ENCODE results near the gene TTF2. TPM values are rescaled to one million over a fixed set of nuclear protein-coding genes. Genes with fewer than 3 reads are reported as not detected.
"Not testable (repeated sequence)": the region's sequence is repeated elsewhere in the genome, so short reads cannot be mapped to it uniquely, and the experiment has no call there.

The TTF2 gene
- total RNA-seq, 2 donors from 2014 or later, result 87.0 to 151 TPM

DNA sequence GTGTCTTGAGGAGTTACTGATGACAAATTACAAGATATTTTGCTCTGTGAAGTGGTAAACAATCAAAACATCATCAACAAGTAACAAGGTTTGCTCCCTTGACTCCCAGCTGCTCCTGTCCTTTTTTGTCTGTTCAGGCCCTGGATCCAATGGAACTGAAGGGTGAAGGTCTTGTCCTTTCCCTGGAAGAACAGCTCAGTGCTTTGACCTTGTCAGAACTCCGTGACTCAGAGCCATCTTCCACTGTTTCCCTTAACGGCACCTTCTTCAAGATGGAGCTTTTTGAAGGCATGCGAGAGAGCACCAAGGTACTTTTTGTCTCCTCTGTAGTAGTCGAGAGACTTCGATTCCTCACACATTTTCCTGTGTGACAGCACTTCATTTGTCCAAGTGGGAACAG is 32.5 kb downstream of the TTF2 start:
- H3K9me3 Mint-ChIP-seq, result no peaks in the 10 kb centered on the region
- no peak overlapping the region for H3K4me3 Mint-ChIP-seq
- H3K36me3 Mint-ChIP-seq, result peaks cover 41% of the 10 kb centered on the region
- ATAC-seq, result no peak
- DNase-seq (ENCODE audit: low spot score), result no peak
- no peaks in the 10 kb centered on the region for H3K27me3 Mint-ChIP-seq
- peaks cover 6% of the 10 kb centered on the region in 2 donors for H3K4me1 Mint-ChIP-seq (ENCODE audit: low read depth in 2 of 2)
- H3K27ac Mint-ChIP-seq, result no peak overlapping the region

DNA sequence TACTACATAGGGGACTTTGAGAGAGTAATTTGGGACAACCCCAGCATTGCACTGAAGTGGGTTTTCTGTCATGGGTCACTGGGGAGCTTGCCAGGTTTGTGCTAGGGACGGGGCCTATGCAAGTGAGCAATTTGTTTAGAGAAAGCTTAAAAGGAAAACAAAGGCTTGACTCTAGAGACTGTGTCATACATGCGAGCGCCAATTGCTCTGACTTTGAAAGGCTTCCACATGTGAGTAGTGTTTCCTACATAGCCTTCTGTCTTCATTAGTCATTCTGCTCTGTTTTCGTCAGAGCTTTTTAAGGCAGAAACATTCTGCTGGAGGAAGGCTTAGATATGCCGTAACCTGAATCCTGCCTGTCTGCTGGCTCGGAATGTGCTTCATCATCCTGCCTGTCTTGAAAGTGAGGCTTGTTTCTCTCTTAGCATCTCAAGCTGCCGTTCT is 33.0 kb downstream of the TTF2 start:
- Mint-ChIP-seq H3K4me1 (ENCODE audit: low read depth in 2 of 2) (peaks cover 6% of the 10 kb centered on the region in 2 donors), H3K9me3 (no peaks in the 10 kb centered on the region), H3K27me3 (no peaks in the 10 kb centered on the region), H3K36me3 (peaks cover 38% of the 10 kb centered on the region), H3K4me3 (no peak overlapping the region), H3K27ac (no peak overlapping the region)
- no peak for DNase-seq (ENCODE audit: low spot score)
- no peak for ATAC-seq

- peak; percentile 75 to 83 for ATAC-seq
- peaks cover 6% of the 10 kb centered on the region in 2 donors for H3K4me1 Mint-ChIP-seq (ENCODE audit: low read depth in 2 of 2)
- H3K27ac Mint-ChIP-seq, result peak overlapping the region in 1 of 2 donors; percentile 10
- peaks cover 43% of the 10 kb centered on the region for H3K36me3 Mint-ChIP-seq
- no peak overlapping the region for H3K4me3 Mint-ChIP-seq
- H3K9me3 Mint-ChIP-seq, result no peaks in the 10 kb centered on the region
- H3K27me3 Mint-ChIP-seq, result no peaks in the 10 kb centered on the region
- DNase-seq (ENCODE audit: low spot score), result no peak
These were observed 33.9 kb downstream of the TTF2 start for GRCh38 chr1:117093870-117094621.

- Mint-ChIP-seq H3K4me1 (ENCODE audit: low read depth in 2 of 2) (peaks cover 6% of the 10 kb centered on the region in 2 donors), H3K9me3 (no peaks in the 10 kb centered on the region)
These were observed 34.9 kb downstream of the TTF2 start for GRCh38 chr1:117094841-117095604.

GRCh38 chr1:117096951-117097408 is 36.9 kb downstream of the TTF2 start:
- Mint-ChIP-seq H3K27me3 (no peaks in the 10 kb centered on the region), H3K36me3 (peaks cover 43% of the 10 kb centered on the region), H3K27ac (no peak overlapping the region), H3K4me1 (ENCODE audit: low read depth in 2 of 2) (peaks cover 6% of the 10 kb centered on the region in 2 donors), H3K4me3 (no peak overlapping the region), H3K9me3 (no peaks in the 10 kb centered on the region)
- DNase-seq (ENCODE audit: low spot score), result no peak
- no peak for ATAC-seq

More at GRCh38 chr1:117094841-117095604, 34.9 kb downstream of the TTF2 start:
- no peaks in the 10 kb centered on the region for H3K27me3 Mint-ChIP-seq
- ATAC-seq (no peak), DNase-seq (ENCODE audit: low spot score) (no peak)
- no peak overlapping the region for H3K4me3 Mint-ChIP-seq
- H3K27ac Mint-ChIP-seq, result peak overlapping the region in 1 of 2 donors; percentile 10
- H3K36me3 Mint-ChIP-seq, result peaks cover 48% of the 10 kb centered on the region

- Mint-ChIP-seq H3K9me3 (no peaks in the 10 kb centered on the region), H3K27ac (no peak overlapping the region), H3K4me3 (no peak overlapping the region), H3K4me1 (ENCODE audit: low read depth in 2 of 2) (peaks cover 6% of the 10 kb centered on the region in 2 donors), H3K36me3 (peaks cover 47% of the 10 kb centered on the region), H3K27me3 (no peaks in the 10 kb centered on the region)
- ATAC-seq (no peak), DNase-seq (ENCODE audit: low spot score) (no peak)
These were observed 37.3 kb downstream of the TTF2 start for GRCh38 chr1:117097443-117097842.

DNA sequence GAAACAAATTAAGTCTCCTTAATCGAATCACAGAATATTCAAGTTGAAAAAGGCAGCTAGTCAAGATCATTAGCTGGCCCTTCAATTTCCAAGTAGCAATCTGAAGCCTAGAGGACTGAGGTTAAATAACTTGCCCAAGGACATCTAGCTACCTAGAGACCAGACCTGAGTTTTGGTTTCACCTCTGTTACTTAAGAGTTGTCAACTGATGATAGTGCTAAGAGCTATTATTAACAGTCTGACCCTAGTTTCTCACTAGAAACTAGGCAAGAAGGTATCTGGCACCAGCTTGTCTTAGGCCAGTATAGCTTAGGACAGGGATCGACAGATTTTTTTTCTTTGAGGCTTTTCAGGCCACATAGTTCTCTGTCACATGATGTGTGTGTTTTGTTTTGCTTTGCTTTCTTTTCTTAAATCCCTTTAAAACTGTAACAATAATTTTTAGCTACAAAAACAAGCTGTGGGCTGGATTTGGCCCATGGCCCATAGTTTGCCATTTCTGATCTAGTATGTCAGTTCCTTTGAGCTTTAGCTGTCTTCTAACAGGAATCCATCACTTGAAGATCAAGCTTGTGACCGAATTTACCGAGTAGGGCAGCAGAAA is 38.3 kb downstream of the TTF2 start:
- H3K4me1 Mint-ChIP-seq (ENCODE audit: low read depth in 2 of 2), result peaks cover 6% of the 10 kb centered on the region in 2 donors
- DNase-seq (ENCODE audit: low spot score) (no peak), ATAC-seq (no peak)
- peaks cover 51% of the 10 kb centered on the region for H3K36me3 Mint-ChIP-seq
- H3K4me3 Mint-ChIP-seq, result no peak overlapping the region
- H3K9me3 Mint-ChIP-seq, result no peaks in the 10 kb centered on the region
- no peak overlapping the region for H3K27ac Mint-ChIP-seq
- H3K27me3 Mint-ChIP-seq, result no peaks in the 10 kb centered on the region

GRCh38 chr1:117101334-117101733 is 41.2 kb downstream of the TTF2 start:
- Mint-ChIP-seq H3K4me1 (ENCODE audit: low read depth in 2 of 2) (no peaks in the 10 kb centered on the region), H3K4me3 (no peak overlapping the region), H3K27ac (no peak overlapping the region), H3K9me3 (no peaks in the 10 kb centered on the region), H3K36me3 (peaks cover 42% of the 10 kb centered on the region), H3K27me3 (no peaks in the 10 kb centered on the region)
- no peak for ATAC-seq
- DNase-seq (ENCODE audit: low spot score), result no peak

DNA sequence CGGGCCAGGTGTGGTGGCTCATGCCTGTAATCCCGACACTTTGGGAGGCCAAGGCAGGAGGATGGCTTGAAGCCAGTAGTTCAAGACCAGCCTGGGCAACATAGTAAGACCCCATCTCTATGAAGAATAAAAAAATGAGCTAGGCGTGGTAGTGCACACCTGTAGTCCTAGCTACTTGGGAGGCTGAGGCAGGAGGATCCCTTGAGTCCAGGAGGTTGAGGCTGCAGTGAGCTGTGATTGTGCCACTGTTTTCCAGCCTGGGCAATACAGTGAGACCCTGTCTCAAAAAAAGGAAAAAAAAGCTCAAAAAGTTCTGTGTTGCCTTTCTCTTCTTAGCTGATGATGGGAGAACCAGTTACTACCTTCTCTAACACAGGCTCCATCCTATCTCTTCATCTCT is 41.7 kb downstream of the TTF2 start:
- not testable (repeated sequence) for H3K4me3 Mint-ChIP-seq; H3K9me3 Mint-ChIP-seq; H3K27ac Mint-ChIP-seq; DNase-seq (ENCODE audit: low spot score); H3K27me3 Mint-ChIP-seq; ATAC-seq; H3K4me1 Mint-ChIP-seq (ENCODE audit: low read depth in 2 of 2)
- H3K36me3 Mint-ChIP-seq, result peaks cover 37% of the 10 kb centered on the region

DNA sequence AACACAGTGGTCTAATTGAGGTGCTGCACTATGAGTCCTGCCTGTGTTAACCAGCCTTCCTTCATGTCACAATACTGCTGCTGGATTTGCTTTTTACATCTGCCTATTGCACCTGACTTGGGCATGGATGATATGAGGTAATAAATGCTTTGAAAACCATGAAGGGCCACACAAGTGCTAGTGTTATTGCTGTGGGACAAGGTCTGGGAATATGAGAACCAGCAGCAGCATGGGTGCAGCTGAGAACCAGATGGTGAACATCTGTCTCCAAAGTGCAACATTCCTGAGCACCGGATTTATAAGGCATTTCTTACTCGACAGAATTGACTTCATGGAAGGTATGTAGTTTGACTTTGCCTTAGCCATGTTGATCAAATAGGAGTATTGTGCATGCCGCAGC is 44.9 kb downstream of the TTF2 start:
- H3K27ac Mint-ChIP-seq, result no peak overlapping the region
- H3K36me3 Mint-ChIP-seq, result peaks cover 19% of the 10 kb centered on the region
- H3K4me3 Mint-ChIP-seq, result no peak overlapping the region
- H3K4me1 Mint-ChIP-seq (ENCODE audit: low read depth in 2 of 2), result peaks cover 0 to 3% of the 10 kb centered on the region in 2 donors
- H3K9me3 Mint-ChIP-seq, result no peaks in the 10 kb centered on the region
- no peak for ATAC-seq
- DNase-seq (ENCODE audit: low spot score), result no peak
- H3K27me3 Mint-ChIP-seq, result no peaks in the 10 kb centered on the region

DNA sequence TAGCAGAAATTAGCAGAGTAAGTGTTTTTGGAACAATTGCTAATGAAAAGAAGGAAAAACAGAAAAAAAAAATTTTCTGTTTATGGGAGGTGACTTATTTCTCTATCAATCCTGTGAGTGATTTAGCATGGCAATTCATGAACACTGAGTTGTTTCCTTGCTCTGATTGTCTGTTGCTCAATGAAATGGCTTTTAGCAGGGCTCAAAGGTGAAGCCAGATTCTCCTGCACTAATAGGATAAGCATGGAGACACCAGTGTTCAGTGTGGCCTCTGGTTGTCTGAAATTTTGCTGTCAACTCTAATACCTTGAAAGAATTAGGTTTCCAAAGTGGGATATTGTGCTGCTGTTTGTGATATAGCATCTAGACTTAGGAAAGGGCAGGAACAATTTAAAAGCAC is 45.6 kb downstream of the TTF2 start:
- Mint-ChIP-seq H3K4me1 (ENCODE audit: low read depth in 2 of 2) (peaks cover 0 to 5% of the 10 kb centered on the region in 2 donors), H3K4me3 (no peak overlapping the region), H3K9me3 (no peaks in the 10 kb centered on the region), H3K36me3 (peaks cover 11% of the 10 kb centered on the region), H3K27me3 (no peaks in the 10 kb centered on the region), H3K27ac (no peak overlapping the region)
- ATAC-seq (no peak), DNase-seq (ENCODE audit: low spot score) (no peak)

- H3K27ac Mint-ChIP-seq, result no peak overlapping the region
- peak; percentile 69 to 79 for ATAC-seq
- H3K27me3 Mint-ChIP-seq, result no peaks in the 10 kb centered on the region
- H3K4me3 Mint-ChIP-seq, result no peak overlapping the region
- peaks cover 9% of the 10 kb centered on the region for H3K36me3 Mint-ChIP-seq
- no peak for DNase-seq (ENCODE audit: low spot score)
- peaks cover 0 to 6% of the 10 kb centered on the region in 2 donors for H3K4me1 Mint-ChIP-seq (ENCODE audit: low read depth in 2 of 2)
- no peaks in the 10 kb centered on the region for H3K9me3 Mint-ChIP-seq
These were observed 46.4 kb downstream of the TTF2 start for GRCh38 chr1:117106478-117106877.

GRCh38 chr1:117107364-117107763 is 47.2 kb downstream of the TTF2 start:
- Mint-ChIP-seq H3K4me3 (no peak overlapping the region), H3K4me1 (ENCODE audit: low read depth in 2 of 2) (peaks cover 0 to 6% of the 10 kb centered on the region in 2 donors), H3K27me3 (no peaks in the 10 kb centered on the region), H3K9me3 (no peaks in the 10 kb centered on the region), H3K27ac (no peak overlapping the region), H3K36me3 (peaks cover 4% of the 10 kb centered on the region)
- DNase-seq (ENCODE audit: low spot score) (no peak), ATAC-seq (no peak)

- DNase-seq (ENCODE audit: low spot score) (no peak), ATAC-seq (no peak)
- peak overlapping the region in 1 of 2 donors; percentile 75 for H3K27ac Mint-ChIP-seq
- no peaks in the 10 kb centered on the region for H3K9me3 Mint-ChIP-seq
- H3K4me1 Mint-ChIP-seq (ENCODE audit: low read depth in 2 of 2), result peaks cover 0 to 6% of the 10 kb centered on the region in 2 donors
- no peaks in the 10 kb centered on the region for H3K27me3 Mint-ChIP-seq
- H3K4me3 Mint-ChIP-seq, result no peak overlapping the region
- H3K36me3 Mint-ChIP-seq, result no peaks in the 10 kb centered on the region
These were observed 50.6 kb downstream of the TTF2 start for GRCh38 chr1:117110774-117111173.

All from natural killer cell treated with Interleukin-12 subunit alpha and Interleukin-12 subunit beta and Interleukin-15 and Interleukin-18, amount 100 ng/mL, for 72 hours (primary cell).